AG04449 (cell line): ENCODE measurements around the gene TMEM190.

Experiments used
- CTCF ChIA-PET: fragments of 350-600 bp; formaldehyde crosslinking; extraction: SDS; loops from one replicate; lab custom pipeline; 2021; ENCODE audit warnings: antibody characterized with exemption; lab: Yijun Ruan, JAX
- POLR2A ChIA-PET: fragments of 400-600, 350-600 bp; formaldehyde crosslinking; extraction: SDS; loops from one replicate; lab custom pipeline; 2020; ENCODE audit warnings: antibody characterized with exemption, inconsistent platforms; lab: Yijun Ruan, JAX
- DNase-seq: peaks from one replicate; pipeline ENCODE4 v3.0.0-alpha.2; 2010; ENCODE audit warnings: low read depth, low spot score
- H3K4me3 ChIP-seq: 2 replicates; pipeline ENCODE4 v1.5.1; 2011; ENCODE audit warnings: low read depth, mild to moderate bottlenecking, control low read depth, low read length
- CTCF ChIP-seq: IDR thresholded peaks from one replicate; pipeline ENCODE4 v1.5.1; 2011; ENCODE audit warnings: mild to moderate bottlenecking, moderate library complexity, low read length, control low read depth, inconsistent platforms; ENCODE audit not compliant: insufficient read depth; ENCODE audit errors: missing control alignments

Gene TMEM190

DNA sequence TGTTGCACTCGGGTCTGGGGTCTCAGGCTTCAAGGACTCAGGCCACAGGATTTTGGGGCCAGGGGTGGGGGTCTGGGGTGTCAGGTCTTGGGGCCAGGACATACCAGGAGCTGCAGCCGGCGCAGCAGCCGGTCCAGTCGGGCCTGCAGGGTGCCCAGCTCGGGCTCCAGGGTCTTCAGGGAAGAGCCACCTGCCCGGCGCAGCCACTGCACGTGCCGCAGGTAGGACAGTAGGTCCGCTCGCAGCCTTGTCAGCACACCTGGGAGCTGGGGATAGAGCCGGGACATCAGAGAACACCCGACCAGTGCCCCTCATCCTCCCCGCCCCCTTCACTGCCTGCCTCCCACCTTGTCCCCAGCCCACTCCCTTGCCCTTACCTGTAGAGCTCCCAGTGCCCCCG, 8.5 kb upstream of the TMEM190 start:
- H3K4me3 ChIP-seq = peak overlapping the region; percentile 74

GRCh38 chr19:55368701-55369563, 7.7 kb upstream of the TMEM190 start:
- ChIA-PET POLR2A (interaction anchor here (1.0 to 2.5 kb wide), 6 partner anchors 15 to 153 kb away, joined by 4 to 18 read pairs (median 8); partner anchors contain the start of genes KMT5C, PPP6R1, TMEM238 and UBE2S), CTCF (interaction anchor here (0.8 to 2.9 kb wide), 6 partner anchors 15 to 209 kb away, joined by 3 to 14 read pairs (median 4); partner anchors contain the start of genes KMT5C and TMEM238)

More for the DNA sequence above, 8.5 kb upstream of the TMEM190 start:
- DNase-seq = no peak
- CTCF ChIA-PET = interaction anchor here (0.8 to 2.9 kb wide), 4 partner anchors 16 to 100 kb away, joined by 3 to 14 read pairs (median 8); partner anchors contain the start of genes KMT5C and TMEM238
- no peak for TF ChIP-seq CTCF
- POLR2A ChIA-PET = interaction anchor here (1.0 to 2.5 kb wide), 3 partner anchors 16 to 39 kb away, joined by 5 to 11 read pairs (median 10); partner anchors contain the start of genes TMEM238 and UBE2S

GRCh38 chr19:55369653-55370304, 6.8 kb upstream of the TMEM190 start:
- CTCF ChIA-PET = interaction anchor here (1.2 to 2.9 kb wide), 4 partner anchors 14 to 210 kb away, joined by 3 to 14 read pairs (median 7); partner anchors contain the start of gene TMEM238
- peak overlapping the region; percentile 74 for H3K4me3 ChIP-seq

More at GRCh38 chr19:55368701-55369563, 7.7 kb upstream of the TMEM190 start:
- DNase-seq = no peak
- no peak for TF ChIP-seq CTCF
- peak overlapping the region; percentile 74 for H3K4me3 ChIP-seq

DNA sequence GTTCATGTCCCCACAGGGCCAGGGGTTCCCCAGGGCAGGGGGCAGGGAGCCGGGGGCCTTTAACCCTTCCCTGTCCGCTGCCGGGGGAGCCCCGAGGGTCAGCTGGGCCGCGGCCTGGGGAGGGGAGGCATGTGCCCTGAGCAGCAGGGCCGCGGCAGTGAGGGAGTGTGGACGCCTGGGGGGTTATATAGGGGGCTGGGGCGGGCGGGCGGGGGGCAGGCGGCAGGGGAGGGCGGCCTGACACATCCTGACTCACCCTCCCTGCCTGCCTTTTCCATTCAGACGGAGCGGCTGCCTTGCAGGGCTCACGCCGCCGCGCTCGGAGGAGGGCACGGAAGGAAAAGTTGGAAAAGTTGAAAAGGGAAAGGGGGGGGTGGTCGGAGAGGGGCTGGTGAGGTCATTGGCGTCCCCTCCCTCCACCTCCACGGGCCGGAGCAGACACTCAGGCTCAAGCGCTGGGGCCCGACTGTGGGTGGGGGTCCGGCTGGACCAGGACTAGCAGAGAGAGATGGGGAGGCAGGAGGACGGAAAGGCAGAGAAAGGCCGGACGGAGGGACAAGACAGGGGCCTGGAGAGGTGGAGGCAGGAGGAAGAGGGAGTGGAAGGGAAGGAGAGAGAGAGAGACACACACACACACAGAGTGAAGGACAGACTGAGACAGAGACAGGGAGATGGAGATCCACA, 6.2 kb upstream of the TMEM190 start, which contains the start of gene IL11:
Gene IL11, minus strand, starts transcription at position 159 of the 684 bp plus-strand sequence. Its CDS starts 153 bp downstream, at position 6.
- ChIA-PET POLR2A (interaction anchor here (0.6 to 2.3 kb wide), 6 partner anchors 11 to 154 kb away, joined by 3 to 18 read pairs (median 4); partner anchors contain the start of genes HSPBP1, KMT5C, PPP6R1 and UBE2S), CTCF (interaction anchor here (1.5 to 2.9 kb wide), 2 partner anchors 14 to 211 kb away, joined by 3 to 11 read pairs; partner anchors contain the start of gene TMEM238)
- no peak for DNase-seq
- peak within 1 kb of the TSS; percentile 74 for H3K4me3 ChIP-seq
- TF ChIP-seq CTCF = no peak

More at GRCh38 chr19:55369653-55370304, 6.8 kb upstream of the TMEM190 start:
- POLR2A ChIA-PET = interaction anchor here (1.2 to 2.3 kb wide), 6 partner anchors 14 to 154 kb away, joined by 3 to 18 read pairs (median 6); partner anchors contain the start of genes HSPBP1, KMT5C, PPP6R1 and TMEM238
- no peak for DNase-seq
- TF ChIP-seq CTCF = no peak

- POLR2A ChIA-PET = interaction anchor here (0.9 to 1.1 kb wide), 4 partner anchors 9 to 35 kb away, joined by 3 to 7 read pairs (median 3); partner anchors contain the start of genes GARIN5B and UBE2S
- CTCF ChIA-PET = interaction anchor here (2.1 to 2.4 kb wide), 2 partner anchors 11 to 70 kb away, joined by 12 to 14 read pairs; partner anchors contain the start of gene TMEM238
- TF ChIP-seq CTCF = no peak
- DNase-seq = no peak
- H3K4me3 ChIP-seq = no peak overlapping the region
These were observed 4.1 kb upstream of the TMEM190 start for GRCh38 chr19:55372316-55373081.
